IMR-90 (cell line): ENCODE results near the gene TRAF6.

ENCODE experiments used
- CEBPB ChIP-seq: IDR thresholded peaks from 2 replicates; pipeline ENCODE4 v1.6.1; 2012; ENCODE audit warnings: low read depth, low read length, improper control_type of control experiment
- CTCF ChIP-seq: conservative IDR thresholded peaks from 2 replicates; pipeline ENCODE4 v1.5.1; 2012; ENCODE audit warnings: mild to moderate bottlenecking, low read depth, low read length, improper control_type of control experiment
- POLR2A ChIP-seq: IDR thresholded peaks from 2 replicates; pipeline ENCODE4 v1.6.1; 2012; ENCODE audit warnings: mild to moderate bottlenecking, low read depth, low read length
- RAD21 ChIP-seq: IDR thresholded peaks from 2 replicates; pipeline ENCODE4 v1.6.1; 2012; ENCODE audit warnings: low read length, improper control_type of control experiment

GRCh38 chr11:36550385-36551115, 40.5 kb upstream of the TRAF6 start:
- TF ChIP-seq POLR2A (no peak), CTCF (no peak), RAD21 (no peak), CEBPB (no peak)
